ENCODE measurements around the gene HIPK2. TPM values are rescaled to one million over a fixed set of nuclear protein-coding genes. Genes with fewer than 3 reads are reported as not detected.
"Not testable (repeated sequence)": the region's sequence is repeated elsewhere in the genome, so short reads cannot be mapped to it uniquely, and the experiment has no call there.

Gene HIPK2
- total and polyA plus RNA-seq, 5 donors: 72.1 to 131 (median 96.1) TPM

GRCh38 chr7:139680676-139681462, 96.9 kb downstream of the HIPK2 start:
- Histone ChIP-seq H3K9me3 (ENCODE audit: control insufficient read depth, low read length) (no peaks in the 10 kb centered on the region), H3K27me3 (ENCODE audit: control insufficient read depth, insufficient read depth) (no peaks in the 10 kb centered on the region), H3K4me1 (ENCODE audit: control insufficient read depth, insufficient read depth, low read length) (peaks cover 38% of the 10 kb centered on the region), H3K4me3 (ENCODE audit: low read length) (no peak overlapping the region), H3K27ac (ENCODE audit: low read length) (peak overlapping the region; percentile 98)
- intact Hi-C loops (cut with DNase I): no loop called here
- 44% methylated on average over 11 of the region's 11 CpGs for WGBS
- DNase-seq (peak; percentile 71 to 84 (median 73)), ATAC-seq (peak; percentile 89 to 92)

GRCh38 chr7:139679731-139680594, 97.8 kb downstream of the HIPK2 start:
- H3K9me3 ChIP-seq (ENCODE audit: control insufficient read depth, low read length): no peaks in the 10 kb centered on the region
- no peak for DNase-seq
- H3K27ac ChIP-seq (ENCODE audit: low read length): peak overlapping the region; percentile 98
- no peak overlapping the region for H3K4me3 ChIP-seq (ENCODE audit: low read length)
- intact Hi-C loops (cut with DNase I): no loop called here
- 32% methylated on average over 13 of the region's 13 CpGs for WGBS
- H3K27me3 ChIP-seq (ENCODE audit: control insufficient read depth, insufficient read depth): no peaks in the 10 kb centered on the region
- ATAC-seq: peak; percentile 53 to 55
- H3K4me1 ChIP-seq (ENCODE audit: control insufficient read depth, insufficient read depth, low read length): peaks cover 40% of the 10 kb centered on the region

DNA sequence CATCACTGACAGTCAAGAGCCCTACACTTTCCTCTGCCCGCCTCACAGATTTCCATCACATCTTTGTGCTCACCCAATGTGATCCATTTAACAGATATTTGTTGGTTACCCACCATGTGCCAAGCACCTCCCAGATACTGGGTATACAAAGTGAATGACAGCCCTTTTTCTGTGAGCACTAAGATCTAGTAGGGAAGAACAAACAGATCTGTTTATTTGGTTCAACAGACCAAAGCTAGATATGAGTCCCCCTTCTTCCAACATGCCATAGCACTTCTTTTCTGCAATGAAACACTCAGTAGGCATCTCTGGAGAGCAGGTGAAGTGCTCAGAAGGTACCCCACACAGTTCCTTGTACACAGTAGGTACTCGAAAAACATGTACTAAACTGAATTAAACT, 101.4 kb downstream of the HIPK2 start:
- Histone ChIP-seq H3K4me3 (ENCODE audit: low read length) (no peak overlapping the region), H3K27ac (ENCODE audit: low read length) (peak overlapping the region; percentile 6), H3K4me1 (ENCODE audit: control insufficient read depth, insufficient read depth, low read length) (peaks cover 21% of the 10 kb centered on the region), H3K9me3 (ENCODE audit: control insufficient read depth, low read length) (no peaks in the 10 kb centered on the region), H3K27me3 (ENCODE audit: control insufficient read depth, insufficient read depth) (no peaks in the 10 kb centered on the region)
- intact Hi-C loops (cut with DNase I): no loop called here
- DNase-seq: no peak
- ATAC-seq: no peak
- 96% methylated on average over 2 of the region's 2 CpGs for WGBS

DNA sequence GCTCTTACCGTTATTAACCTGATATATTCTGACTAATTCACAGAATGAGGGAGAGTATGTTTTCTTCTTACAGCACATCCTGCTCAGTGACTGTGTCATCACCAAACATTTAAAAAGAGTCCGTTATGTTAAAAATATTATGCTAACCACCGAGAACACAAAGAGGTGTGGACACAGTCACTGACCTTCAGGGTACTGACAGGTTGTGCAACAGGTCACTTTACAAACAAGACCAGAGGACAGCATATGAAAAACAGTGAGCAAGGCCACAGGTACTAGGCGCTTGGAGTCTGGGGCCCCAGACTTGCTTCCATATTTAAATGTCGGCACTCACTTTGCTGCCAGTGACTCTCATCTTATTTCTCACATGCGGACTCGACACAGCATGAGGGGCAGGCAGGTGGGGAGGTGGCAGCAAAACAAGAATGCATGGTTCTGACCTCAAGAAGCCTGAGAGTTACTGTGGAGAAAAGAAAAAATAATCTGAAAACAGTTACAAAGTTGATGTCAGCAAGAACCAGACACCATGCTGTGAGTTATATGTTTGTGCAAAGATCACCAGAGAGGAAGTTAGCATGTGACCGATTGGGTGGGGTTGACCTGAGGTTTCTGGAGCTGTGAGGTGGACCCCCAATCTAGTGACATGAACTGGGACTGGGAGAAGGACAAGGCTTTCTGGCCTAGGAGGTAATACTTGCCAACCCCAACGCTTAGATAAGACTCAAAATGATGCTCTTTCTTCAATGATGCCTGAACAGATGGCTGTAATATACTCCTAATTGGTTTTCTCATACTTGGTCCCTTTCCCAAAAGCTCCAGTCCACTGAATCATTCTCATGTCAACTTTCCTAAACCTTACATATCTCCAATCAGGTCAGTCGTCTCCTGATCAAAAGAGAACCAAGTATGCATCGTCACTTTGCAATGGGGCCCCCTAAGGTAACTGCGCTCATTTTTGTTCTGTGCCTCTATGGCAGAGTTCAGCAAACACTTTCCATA, 102.4 kb downstream of the HIPK2 start:
- DNase-seq: no peak
- no peak for ATAC-seq

DNA sequence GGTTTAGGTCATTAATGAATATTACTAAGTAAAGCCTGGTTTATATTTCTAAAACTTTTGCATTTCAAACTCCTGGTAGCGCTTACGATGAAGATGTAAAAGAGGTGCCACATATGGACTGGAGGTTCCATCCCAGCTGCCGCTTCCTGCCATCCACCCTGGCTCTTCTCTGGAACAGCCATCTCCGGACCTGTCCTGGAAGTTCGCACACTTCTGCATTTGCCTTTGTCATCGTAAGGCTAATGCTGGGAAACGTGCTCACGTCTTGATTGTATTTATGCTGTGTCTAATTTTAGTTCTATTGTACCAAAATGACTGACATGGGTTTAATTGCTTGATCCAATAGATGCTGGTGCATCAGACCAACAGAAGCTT, 103.1 kb downstream of the HIPK2 start:
- Histone ChIP-seq H3K4me3 (ENCODE audit: low read length) (no peak overlapping the region), H3K27me3 (ENCODE audit: control insufficient read depth, insufficient read depth) (no peaks in the 10 kb centered on the region), H3K9me3 (ENCODE audit: control insufficient read depth, low read length) (no peaks in the 10 kb centered on the region), H3K4me1 (ENCODE audit: control insufficient read depth, insufficient read depth, low read length) (peaks cover 6% of the 10 kb centered on the region), H3K27ac (ENCODE audit: low read length) (peak overlapping the region; percentile 69)
- no peak for DNase-seq
- WGBS: 53% methylated on average over 8 of the region's 8 CpGs
- intact Hi-C loops (cut with DNase I): no loop called here
- no peak for ATAC-seq

More for the DNA sequence above, 102.4 kb downstream of the HIPK2 start:
- Histone ChIP-seq H3K4me1 (ENCODE audit: control insufficient read depth, insufficient read depth, low read length) (peaks cover 11% of the 10 kb centered on the region), H3K27me3 (ENCODE audit: control insufficient read depth, insufficient read depth) (no peaks in the 10 kb centered on the region), H3K9me3 (ENCODE audit: control insufficient read depth, low read length) (no peaks in the 10 kb centered on the region), H3K4me3 (ENCODE audit: low read length) (no peak overlapping the region), H3K27ac (ENCODE audit: low read length) (peak overlapping the region; percentile 86)
- 74% methylated on average over 12 of the region's 12 CpGs for WGBS
- intact Hi-C loops (cut with DNase I): no loop called here

DNA sequence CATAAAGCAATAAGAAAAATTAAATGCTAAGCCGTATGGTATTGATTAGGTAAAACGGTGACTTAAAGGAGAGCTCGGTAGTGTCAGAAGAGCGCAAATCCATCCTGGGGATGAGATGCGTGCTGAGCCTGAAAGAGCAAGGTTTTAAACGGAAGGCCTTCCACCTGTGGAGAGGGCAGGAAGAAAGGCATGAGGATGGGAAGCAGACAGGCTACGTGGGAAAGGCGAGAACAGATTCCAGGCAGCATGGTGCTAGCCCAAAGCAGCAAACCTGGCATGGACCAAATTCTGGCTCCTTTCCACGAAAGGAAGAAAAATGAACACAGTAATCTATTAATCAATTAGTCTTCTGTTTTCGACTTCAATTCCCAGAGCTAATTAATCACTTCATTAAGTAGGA, 103.5 kb downstream of the HIPK2 start:
- H3K9me3 ChIP-seq (ENCODE audit: control insufficient read depth, low read length): no peaks in the 10 kb centered on the region
- WGBS: 86% methylated on average over 10 of the region's 10 CpGs
- no peak overlapping the region for H3K4me3 ChIP-seq (ENCODE audit: low read length)
- H3K27ac ChIP-seq (ENCODE audit: low read length): no peak overlapping the region
- H3K4me1 ChIP-seq (ENCODE audit: control insufficient read depth, insufficient read depth, low read length): peaks cover 6% of the 10 kb centered on the region
- intact Hi-C loops (cut with DNase I): no loop called here
- no peak for DNase-seq
- no peak for ATAC-seq
- H3K27me3 ChIP-seq (ENCODE audit: control insufficient read depth, insufficient read depth): no peaks in the 10 kb centered on the region

DNA sequence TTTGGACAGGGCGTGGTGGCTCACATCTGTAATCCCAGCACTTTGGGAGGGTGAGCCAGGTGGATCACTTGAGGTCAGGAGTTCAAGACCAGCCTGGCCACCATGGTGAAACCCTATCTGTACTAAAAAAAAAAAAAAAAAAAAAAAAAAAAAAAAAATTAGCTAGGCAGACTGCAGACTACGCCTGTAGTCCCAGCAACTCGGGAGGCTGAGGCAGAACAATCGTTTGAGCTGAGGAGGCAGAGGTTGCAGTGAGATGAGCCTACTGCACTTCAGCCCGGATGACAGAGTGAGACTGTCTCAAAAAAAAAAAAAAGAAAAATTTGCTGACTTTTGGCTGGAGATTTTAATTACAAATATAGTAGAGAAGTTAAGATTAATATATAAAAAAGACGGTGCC, 104.0 kb downstream of the HIPK2 start:
- intact Hi-C loops (cut with DNase I): no loop called here
- H3K4me1 ChIP-seq (ENCODE audit: control insufficient read depth, insufficient read depth, low read length): peaks cover 6% of the 10 kb centered on the region
- H3K27ac ChIP-seq (ENCODE audit: low read length): peak overlapping the region; percentile 96
- DNase-seq (no peak), ATAC-seq (no peak)
- WGBS: 91% methylated on average over 6 of the region's 6 CpGs
- no peaks in the 10 kb centered on the region for H3K27me3 ChIP-seq (ENCODE audit: control insufficient read depth, insufficient read depth)
- no peak overlapping the region for H3K4me3 ChIP-seq (ENCODE audit: low read length)
- H3K9me3 ChIP-seq (ENCODE audit: control insufficient read depth, low read length): no peaks in the 10 kb centered on the region

DNA sequence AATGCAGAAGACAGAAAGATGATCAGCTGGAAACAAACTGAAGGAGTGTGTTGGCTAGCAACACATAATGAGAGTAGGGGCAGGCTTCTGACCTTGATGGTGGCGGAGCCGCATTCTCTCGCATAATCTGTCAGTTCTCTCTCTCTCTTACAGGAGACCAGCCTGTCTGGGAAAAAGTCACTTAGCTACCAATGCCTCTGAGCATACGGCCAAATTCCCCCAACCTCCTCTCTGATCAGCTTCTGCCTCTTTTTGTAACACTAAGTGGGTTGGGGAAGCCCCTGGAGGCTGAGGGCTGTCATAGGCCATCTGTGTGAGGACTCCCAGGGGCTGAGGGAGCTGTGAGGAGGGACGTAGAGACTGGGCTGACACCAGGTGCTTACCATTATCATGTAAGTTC, 104.6 kb downstream of the HIPK2 start:
- no peaks in the 10 kb centered on the region for H3K9me3 ChIP-seq (ENCODE audit: control insufficient read depth, low read length)
- WGBS: 70% methylated on average over 5 of the region's 5 CpGs
- DNase-seq (peak in 1 of 3 donors; percentile 44), ATAC-seq (peak; percentile 62 to 70)
- intact Hi-C loops (cut with DNase I): no loop called here
- H3K4me3 ChIP-seq (ENCODE audit: low read length): no peak overlapping the region
- H3K27me3 ChIP-seq (ENCODE audit: control insufficient read depth, insufficient read depth): no peaks in the 10 kb centered on the region
- H3K4me1 ChIP-seq (ENCODE audit: control insufficient read depth, insufficient read depth, low read length): peaks cover 6% of the 10 kb centered on the region
- H3K27ac ChIP-seq (ENCODE audit: low read length): peak overlapping the region; percentile 96

GRCh38 chr7:139671967-139672366, 105.8 kb downstream of the HIPK2 start:
- peaks cover 7% of the 10 kb centered on the region for H3K4me1 ChIP-seq (ENCODE audit: control insufficient read depth, insufficient read depth, low read length)
- H3K4me3 ChIP-seq (ENCODE audit: low read length): no peak overlapping the region
- DNase-seq (no peak), ATAC-seq (no peak)
- H3K27ac ChIP-seq (ENCODE audit: low read length): no peak overlapping the region
- H3K27me3 ChIP-seq (ENCODE audit: control insufficient read depth, insufficient read depth): no peaks in the 10 kb centered on the region
- intact Hi-C loops (cut with DNase I): no loop called here
- H3K9me3 ChIP-seq (ENCODE audit: control insufficient read depth, low read length): no peaks in the 10 kb centered on the region
- WGBS: 93% methylated on average over 3 of the region's 3 CpGs

DNA sequence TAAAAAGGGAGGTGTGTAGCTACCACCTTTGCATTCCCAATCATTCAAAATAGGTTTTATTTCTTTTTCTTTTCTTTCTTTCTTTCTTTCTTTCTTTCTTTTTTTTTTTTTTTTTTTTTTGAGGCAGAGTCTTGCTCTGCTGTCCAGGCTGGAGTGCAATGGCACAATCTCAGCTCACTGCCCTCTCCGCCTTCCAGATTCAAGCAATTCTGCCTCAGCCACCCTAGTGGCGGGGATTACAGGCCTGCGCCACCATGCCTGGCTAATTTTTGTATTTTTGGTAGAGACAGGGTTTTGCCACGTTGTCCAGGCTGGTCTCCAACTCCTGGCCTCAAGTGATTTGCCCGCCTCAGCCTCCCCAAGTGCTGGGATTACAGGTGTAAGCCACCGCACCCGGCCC, 107.1 kb downstream of the HIPK2 start:
- H3K9me3 ChIP-seq (ENCODE audit: control insufficient read depth, low read length); intact Hi-C loops (cut with DNase I); H3K4me3 ChIP-seq (ENCODE audit: low read length); H3K27me3 ChIP-seq (ENCODE audit: control insufficient read depth, insufficient read depth); ATAC-seq; H3K27ac ChIP-seq (ENCODE audit: low read length); H3K4me1 ChIP-seq (ENCODE audit: control insufficient read depth, insufficient read depth, low read length); DNase-seq: not testable (repeated sequence)
- 96% methylated on average over 7 of the region's 7 CpGs for WGBS

Data from right cardiac atrium (tissue), 5 donors.